CD4-positive, alpha-beta T cell treated with Interleukin-12 subunit alpha and Interleukin-12 subunit beta, for 1 hour (primary cell): ENCODE data around the gene EXOC7.

Source experiments
- DNase-seq: peaks from one replicate; pipeline ENCODE4 v3.0.0-alpha.2; 2020

The EXOC7 gene

DNA sequence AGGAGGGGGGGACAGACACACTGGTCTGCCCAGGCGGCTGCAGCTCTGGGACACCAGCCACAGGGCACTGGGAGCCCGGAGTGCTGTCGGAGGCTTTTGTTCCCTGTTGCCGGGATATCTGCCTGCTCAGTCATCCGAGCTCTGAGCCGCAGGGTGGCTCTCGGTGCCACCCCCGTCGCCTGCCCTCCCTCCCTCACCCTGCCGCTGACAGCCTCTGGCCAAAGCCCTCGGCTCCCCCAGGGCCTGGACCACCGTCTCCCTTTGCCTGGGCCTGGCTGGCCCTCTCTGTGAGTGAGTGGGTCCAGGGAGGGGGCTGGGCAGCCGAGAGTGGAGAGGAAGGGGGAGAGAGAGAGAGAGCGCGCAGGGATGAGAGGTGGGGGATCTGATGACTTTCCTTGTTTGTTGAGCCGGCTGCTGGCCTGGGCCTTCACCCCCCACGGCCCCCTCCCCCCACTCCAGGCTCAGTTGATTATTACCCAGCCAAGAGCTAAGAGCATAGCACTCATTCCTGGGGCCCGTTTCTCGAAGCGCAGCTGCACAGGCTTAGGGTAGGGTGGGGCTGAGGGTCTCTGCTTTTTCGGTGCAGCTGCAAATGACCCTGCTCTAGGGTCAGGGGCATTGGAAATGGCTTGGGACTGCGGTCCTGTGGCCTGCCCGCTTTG is 34.8 kb upstream of the EXOC7 start:
- DNase-seq = no peak

DNA sequence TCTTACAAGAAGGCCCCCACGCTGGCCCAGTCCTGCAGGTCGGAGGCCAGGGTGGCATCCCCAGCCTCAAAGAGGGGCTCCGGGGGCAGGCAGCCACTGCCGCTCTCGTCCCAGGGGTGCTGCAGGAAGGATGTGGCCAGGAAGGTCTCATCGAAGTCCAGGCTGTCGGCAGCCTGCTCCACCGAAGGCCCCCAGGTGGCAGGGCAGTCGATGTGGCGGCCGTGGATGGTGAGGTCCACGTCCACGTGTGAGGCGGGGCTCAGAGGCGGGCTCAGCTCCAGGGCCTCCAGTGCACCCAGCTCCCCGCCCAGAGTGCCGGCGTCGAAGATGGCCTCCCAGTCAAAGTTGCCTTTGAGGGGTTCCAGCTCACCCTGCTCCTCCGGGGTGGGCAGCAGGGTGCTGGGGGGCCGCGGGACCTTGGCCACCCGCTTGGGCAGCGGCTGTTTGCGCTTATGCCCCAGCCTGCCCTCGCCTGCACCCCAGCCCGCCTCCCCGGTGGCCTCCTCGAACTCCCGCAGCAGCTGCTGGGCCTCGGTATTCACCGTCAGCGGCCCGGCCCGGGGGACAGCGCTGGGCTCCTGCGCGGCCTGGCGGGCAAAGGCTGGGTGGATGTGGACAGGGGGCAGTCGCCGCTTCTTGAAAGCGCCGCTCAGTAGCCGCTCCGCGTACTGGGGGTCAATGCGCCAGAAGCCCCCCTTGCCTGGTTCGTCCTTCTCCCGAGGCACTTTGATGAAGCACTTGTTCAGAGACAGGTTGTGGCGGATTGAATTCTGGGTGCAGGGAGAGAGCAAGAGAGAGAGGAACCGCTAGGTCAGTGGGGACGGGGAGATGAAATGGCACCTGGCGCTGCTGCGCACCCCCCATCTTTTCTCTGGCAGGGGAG is 34.0 kb upstream of the EXOC7 start:
- no peak for DNase-seq

DNA sequence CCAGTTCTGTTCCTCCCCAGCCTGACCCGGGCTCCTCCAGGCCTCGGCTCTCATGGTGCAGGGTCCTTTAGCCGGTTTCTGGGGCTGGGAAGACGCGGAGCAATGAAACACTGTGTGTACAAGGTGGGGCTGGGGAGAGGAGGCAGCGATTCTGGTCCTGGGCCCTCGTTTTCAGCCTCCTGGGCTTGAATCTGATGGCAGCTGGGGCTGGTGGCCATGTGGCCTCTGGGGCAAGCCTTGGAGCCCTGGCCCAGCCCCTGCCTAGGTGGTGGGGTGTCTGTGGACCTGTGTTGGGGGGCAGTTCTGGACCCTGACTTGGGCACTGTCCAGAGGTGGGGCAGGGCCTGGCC is 33.4 kb upstream of the EXOC7 start:
- DNase-seq = no peak

DNA sequence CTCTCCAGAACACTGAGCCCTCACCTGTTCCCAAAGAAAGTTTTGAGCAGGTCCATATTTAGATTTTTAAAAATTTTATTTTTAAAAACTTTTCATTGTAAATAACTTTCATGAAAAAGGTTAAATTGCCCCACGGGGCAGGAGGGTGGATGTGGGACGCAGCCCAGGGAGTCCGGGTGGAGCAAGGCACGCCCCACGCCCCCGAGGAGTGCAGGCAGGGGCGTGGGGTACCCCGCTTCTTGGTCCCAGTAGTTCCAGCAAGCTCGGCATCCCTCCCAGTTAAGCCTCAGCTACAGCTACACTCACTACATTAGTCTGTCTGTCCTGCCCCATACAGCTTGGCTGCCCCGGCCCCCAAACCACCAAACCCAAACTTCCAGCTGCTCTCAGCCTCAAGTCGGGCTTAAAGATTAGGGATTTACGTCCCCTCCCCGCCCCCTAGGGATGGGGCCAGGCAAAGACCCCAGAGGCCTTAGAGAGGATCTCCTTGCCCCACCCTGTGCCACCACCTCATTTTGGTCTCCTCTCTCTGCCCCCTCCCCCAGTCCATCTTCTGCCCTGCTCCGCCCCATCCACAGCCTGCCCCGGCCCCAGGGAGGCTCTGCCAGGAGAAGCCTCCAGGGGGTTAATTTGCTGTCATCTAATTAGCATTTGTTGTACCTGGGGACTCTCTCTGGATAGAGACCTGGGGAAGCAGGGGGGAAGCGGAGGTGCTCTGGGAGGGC is 32.9 kb upstream of the EXOC7 start:
- DNase-seq = no peak

DNA sequence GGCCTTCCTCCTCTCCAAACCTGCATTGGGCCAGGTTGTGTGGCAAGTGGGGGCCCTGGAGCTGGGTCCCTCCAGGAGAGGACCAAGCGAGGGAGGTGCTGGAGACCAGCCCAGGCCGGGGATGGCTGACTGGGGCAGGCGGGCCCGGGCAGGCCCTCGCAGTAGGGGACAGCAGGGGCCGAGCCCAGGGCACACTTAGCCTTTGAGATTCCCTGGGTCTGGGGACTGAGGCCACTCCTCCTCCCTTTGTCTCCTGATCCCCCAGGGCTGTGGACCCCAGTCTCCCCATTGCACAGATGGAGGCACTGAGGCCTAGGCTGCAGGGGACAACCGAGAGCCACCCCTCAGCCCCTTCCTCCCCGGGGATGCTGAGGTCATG is 32.2 kb upstream of the EXOC7 start:
- no peak for DNase-seq

DNA sequence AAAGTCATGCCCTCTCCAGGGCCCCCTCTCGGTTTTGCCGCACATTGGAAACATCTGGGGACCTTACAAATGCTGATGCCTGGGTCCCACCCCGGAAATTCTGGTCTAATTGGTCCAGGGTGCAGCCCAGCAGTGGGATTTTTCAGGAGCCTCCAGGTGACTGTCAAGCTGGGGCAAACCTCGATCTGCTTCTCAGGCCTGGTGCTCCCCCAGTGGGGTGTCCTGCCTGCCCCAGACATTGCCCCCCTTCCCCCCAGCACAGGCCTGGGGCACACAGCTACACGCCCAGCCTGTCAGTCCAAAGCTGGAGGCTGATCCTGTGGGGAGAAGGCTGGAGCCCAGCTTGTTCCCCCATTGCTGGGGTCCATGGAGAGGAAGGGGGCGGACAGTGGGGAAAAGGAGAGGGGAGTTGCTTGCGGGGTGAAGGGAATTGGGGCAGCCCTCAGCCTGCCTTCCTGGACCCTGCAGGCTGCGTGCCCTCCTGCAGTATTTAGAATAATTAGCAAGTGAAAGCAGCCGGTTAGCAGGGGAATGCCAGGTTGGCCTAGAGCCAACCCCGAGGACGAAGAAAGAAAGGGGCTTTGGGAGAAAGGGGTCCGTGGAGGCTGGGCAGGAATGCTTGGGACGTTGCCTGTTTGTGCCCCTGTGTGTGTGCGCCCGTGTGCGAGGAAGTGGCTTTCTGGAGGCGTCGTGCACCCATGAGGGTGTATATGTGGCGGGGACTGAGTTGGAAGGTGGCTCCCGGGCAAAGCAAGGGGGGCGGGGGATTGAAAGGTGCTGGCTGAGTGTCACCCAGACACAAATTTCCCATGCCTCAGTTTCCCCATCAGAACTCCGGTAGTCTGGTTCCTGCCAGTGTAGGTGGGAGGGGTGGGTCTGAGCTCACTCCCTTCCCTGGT is 31.6 kb upstream of the EXOC7 start:
- DNase-seq = no peak

DNA sequence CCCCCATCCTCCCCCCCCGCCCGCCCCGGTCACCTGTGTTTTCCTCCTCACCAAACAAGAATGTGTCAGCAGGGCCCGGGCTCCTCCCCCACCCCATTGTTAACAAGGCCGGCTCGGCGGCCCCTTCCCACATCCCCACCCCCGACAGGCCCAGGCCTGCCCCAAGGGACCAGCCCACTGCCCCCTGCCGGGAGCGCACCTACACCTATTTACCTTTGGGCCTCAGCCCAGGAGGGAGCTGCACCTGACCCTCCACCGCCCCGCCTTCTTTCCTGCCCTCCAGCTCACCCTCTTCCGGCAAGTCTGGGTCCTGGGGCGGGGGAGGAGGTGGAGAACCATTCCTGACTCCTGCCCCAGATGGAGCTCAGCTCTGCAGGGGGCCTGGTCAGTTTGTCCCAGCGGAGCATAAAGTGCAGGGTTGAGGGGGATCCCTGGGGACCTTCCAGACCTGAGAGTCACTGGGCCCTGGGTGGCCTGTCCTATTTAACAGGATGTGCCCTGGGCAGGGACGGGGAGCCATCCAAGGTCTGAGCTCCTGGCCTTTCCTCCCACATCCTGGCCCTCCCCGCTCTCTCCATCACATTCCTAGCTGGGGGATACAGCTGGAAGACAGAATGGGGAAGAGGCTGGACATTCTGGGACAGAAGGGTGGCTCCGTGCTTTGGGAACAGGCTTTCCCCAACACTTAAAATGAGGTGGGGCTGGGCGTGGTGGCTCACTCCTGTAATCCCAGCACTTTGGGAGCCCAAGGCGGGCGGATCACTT is 29.2 kb upstream of the EXOC7 start:
- DNase-seq = no peak

DNA sequence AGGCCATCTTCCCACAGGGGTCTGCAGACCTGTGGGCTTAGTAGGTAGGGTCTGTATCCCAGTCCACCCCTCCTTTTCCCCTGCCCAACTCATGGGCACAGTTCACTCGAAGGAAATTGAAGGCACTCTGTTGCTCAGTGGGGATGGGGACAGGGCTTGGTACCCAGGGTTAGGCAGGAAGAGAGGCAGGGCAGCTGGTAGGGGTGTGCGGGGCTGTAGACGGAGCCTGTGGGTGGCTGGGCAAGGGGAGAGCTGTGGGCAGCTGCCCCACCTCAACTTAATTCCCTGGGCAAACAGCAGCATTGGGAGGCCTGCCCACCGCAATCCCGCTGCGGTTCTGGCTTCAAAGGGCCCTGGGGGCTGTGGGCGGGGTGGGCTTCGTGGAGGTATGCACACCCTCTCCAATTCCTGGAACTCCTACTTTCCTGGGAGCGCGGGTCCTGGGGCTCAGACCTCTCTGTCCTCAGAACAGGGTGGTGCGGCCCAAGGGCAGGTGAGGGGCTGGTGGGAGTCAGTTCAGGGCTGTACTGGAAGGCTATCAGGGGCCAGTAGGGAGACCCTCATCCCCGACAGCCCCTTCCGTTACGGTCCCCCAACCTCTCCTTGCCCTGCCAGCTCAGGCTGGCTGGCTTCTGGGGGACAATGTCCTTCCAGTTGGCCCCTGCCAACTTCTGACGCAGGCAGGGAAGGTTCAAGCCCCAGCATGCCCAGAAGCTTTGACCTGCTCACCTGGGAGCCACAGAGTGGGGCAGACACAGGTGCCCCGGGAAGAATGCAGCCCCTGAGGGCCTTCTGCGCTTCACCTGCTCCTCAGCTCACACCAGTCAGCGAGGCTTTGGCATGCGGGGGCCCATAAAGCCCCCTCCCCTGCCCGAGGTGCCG is 28.3 kb upstream of the EXOC7 start:
- no peak for DNase-seq

DNA sequence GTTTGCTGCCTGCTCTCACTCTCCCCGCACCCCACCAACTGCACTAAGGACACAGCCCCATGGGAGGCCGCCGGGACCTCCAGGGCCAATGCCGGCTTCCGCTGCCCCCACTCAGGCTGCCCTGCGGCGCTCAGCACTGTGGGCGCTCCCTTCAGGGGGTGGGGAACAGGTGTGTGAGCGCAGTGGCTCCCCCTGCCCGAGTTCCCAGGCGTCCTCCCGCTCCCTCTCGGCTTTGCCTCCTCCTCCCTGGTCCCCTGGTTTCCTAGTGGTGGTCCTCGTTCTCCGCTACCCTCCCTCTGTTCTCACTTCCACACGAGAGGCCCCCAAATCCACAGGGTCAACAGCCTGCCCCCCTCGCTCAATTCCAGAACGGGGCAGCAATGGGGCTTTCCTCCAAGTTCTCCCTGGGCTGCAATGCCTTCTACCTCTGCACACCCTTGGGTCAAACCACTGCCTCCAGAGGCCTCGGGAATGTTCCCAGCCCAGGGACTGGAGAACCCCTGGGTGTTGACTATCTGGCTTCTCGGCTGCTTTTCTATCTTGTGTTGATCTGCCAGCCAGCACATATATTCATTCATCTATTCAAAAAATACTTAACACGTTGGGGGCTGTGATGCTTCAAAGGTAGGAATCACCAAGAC is 27.6 kb upstream of the EXOC7 start:
- DNase-seq = no peak

DNA sequence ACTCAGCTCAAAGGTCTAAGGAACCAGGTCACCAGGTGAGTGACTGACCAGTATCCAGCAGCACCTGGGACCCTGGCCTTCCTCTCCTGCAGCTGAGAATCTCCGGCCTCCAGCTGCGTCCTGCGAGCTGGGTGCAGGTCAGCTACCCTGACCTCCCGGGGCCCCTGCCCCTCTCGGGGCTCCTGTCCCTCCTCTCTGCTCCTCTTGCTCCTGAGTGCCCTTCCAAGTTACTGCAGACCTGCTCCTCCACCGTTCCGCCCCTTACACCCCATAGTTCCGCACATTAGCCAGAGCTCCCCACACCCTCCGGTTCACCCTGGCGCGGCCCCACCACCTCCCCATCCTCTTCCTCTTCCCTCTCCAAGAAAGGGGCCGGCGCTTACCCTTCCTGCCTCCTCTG is 26.9 kb upstream of the EXOC7 start:
- DNase-seq = no peak

DNA sequence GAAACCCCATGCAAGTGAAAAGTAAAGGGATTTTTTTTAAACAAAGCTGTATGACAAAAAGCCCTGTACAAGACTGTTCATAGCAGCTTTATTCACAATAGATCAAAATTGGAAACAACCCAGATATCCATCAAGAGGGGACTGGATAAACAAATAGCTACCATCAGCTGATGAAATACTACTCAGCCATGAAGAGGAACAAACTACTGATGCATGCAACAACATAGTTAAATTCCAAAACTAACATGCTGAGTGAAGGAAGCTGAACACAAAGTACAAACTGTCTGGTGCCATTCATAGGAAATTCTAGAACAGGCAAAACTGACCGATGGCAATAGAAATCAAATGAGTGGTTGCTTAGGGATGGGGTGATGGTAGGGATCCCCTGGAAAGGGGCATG is 22.3 kb upstream of the EXOC7 start:
- DNase-seq = no peak

DNA sequence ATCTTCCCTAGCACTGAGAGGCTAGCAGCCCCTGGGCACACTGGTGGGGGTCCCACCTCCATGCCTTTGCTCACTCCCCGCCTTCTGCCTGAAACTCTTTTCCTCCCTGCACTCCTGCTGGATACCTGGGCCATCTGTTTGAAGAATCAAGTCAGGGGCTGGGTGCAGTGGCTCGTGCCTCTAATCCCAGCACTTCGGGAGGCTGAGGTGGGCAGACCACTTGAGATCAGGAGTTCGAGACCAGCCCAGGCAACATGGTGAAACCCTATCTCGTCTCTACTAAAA is 21.7 kb upstream of the EXOC7 start:
- DNase-seq = no peak

DNA sequence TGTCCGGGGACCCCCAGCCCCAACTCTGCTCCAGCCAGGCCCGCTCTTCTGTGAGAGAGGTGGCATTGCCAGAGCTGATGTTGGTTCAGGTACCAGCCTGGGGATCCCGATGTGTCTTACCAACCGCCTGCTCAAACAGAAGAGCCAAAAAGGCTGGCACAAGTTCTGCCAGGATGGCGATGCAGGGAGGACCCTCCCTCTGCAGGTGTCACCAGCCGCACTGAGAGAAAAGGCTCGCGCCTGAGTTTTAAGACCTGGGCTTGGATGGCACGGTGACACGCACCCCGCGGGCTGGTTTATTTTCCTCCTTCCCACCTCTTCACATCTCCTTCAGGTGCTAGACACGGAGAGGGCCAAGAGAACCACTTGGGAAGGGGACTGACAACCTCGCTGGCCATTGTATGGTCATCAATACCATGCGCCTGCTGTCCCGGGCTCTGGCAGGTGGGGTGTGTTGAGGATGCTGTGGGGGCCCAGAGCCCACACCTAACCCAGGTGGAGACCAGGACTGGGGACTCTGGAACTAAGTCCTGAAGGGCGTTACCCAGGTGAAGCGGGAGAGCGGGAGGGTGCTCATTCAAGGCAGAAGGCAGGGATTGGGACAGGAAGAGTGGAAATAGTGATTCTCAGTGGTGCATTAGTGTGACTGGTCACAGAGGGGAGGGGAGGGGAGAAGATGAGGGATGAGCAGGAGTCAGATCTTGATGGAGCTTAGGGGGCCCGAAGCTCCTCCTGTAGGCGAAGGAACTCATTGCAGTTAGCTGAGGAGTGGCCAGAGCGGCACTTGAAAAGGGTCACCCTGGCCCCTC is 21.2 kb upstream of the EXOC7 start:
- DNase-seq = no peak

DNA sequence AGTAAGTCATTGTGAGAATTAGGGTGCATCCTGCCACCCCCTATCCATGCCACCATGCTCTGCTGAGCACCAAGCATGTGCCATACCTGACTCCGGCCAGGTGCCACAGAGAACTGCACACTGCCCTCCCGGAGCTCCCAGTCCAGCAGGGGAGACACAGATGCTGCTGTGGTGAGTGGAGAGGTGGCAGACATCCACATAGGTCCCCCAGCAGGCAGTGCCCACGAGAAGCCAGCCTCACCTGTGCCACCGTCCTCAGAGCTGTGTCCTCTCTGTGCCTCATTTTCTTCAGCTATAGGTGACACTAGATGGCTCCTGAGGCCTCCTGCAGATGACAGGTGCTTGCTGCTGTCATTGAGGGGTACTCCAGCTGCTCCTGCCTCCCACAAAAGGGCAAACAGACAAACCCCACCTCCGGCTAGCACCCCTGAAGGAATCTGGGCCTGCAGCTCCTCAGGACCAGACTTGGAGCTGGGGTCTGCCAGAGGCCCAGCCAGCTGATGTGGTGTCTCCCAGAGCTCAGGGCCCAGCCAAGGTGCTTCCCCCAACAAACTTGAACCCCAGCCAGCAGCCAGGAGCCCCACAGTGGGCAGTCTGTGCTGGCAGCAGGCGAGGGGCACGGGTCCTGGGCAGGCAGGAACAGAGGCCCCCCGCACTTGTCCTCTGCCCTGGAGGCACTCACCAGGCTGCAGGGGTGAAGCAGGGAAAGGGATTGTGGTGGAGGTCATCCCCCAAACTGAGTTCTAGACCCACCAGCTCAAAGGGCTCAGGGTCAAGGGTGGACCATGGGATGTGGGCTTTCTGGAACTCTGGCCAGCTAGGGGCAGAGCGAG is 20.4 kb upstream of the EXOC7 start:
- no peak for DNase-seq

DNA sequence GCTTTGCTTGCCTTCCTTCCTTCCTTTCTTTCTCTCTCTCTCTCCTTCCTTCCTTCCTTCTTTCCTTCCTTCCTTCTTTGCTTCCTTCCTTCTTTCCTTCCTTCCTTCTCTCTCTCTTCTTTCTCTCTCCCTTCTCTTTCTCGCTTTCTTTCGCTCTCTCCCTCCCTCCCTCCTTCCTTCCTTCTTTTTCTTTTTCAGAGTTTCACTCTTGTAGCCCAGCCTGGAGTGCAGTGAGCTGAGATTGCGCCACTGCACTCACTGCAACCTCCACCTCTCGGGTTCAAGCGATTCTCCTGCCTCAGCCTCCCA is 19.6 kb upstream of the EXOC7 start:
- no peak for DNase-seq

DNA sequence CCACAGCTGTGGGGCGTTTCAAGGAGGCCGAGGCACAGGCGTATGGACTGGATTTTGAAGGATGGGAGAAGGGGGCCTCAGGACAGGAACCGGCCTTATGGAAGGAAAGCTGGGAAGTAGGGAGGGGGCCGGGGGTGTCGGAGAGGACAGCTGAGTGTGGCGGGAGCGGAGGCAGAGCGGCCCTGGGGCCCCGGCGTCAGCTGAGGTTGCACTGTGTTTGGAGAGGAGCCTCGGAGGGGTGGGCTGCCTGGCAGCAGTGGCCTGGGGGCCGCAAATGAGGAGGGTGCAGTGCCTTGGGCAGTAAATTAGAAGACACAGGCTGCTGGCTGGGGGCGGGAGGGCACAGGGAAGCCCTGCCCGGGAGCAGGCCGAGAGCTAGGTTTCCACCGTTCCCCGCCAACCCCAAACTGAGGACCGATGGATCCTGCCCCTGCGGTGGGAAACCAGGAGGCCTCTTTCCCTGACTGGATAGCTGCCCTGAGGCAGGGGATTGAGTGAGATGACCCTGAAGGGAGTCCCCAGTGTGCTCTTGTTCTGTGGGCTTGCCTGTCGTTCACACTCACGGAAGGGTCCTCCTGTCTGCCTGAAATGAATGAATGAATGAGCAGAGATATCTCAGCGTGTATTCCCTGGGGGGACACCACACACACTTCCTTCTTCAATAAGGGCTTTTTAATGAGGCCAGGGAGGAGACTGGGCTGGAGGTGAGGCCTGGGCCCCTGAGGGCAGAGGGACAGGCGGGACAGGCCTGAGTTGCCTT is 19.0 kb upstream of the EXOC7 start:
- DNase-seq = no peak

DNA sequence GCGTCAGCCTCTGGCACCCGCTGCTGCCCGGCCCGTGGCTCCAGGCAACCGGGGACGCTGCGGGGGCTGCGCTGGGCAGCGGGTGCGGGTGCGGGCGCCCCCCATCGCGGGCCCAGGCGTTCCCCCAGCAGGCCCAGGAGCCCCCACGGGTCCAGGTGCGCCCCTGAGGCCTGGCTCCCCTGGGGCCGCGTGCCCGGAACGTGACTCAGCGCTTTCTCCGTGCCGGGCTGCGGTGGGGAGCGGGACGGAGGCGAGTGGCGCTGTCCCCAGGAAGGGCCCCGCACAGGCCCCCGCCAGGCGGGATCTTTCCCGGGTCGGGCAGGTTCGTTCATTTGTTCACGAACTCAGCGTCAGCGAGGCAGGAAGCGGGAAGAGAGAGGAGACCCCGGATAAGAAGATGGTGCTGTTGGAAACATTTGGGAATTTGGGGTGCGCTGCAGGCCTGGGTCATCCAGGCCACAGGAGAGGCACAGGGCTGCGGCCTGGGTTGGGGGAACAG is 18.4 kb upstream of the EXOC7 start:
- no peak for DNase-seq

DNA sequence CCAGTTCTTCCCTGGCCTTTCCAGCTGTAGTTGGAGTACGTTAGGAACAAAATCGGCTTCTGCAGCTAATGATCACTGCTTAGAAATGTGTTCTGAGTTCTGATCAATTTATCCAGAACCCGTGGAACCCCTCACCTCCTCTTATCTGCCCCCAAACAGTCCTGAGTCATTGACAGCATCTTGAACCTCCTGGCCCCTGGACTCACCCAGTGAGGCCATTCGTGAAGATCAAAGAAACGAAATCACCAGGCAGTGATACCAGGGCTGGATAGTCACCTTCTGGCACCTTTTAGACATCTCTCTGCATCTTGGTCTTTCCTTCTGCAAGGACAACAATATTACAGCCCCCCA is 17.0 kb upstream of the EXOC7 start:
- DNase-seq = no peak
